HEK293 (cell line): ENCODE measurements around the gene USP22.

ENCODE experiments used
- CTCF ChIA-PET: fragments of 350-600 bp; formaldehyde crosslinking; extraction: SDS; loops from one replicate; lab custom pipeline; 2021; ENCODE audit warnings: antibody characterized with exemption; lab: Yijun Ruan, JAX
- POLR2A ChIA-PET: fragments of 300-600 bp; formaldehyde crosslinking; extraction: SDS; loops from one replicate; lab custom pipeline; 2020; ENCODE audit warnings: antibody characterized with exemption, inconsistent platforms; lab: Yijun Ruan, JAX
- H3K27ac ChIP-seq: fragments of 200-500 bp; sonication (Bioruptor generic); 2 replicates; pipeline ENCODE4 v1.5.1; 2014; ENCODE audit warnings: low read depth, low read length, control low read depth, inconsistent platforms; ENCODE audit errors: extremely low read depth
- H3K36me3 ChIP-seq, 2 experiments: fragments of 200-500 bp in 1 of 2; sonication (Bioruptor generic) in 1 of 2; 1 replicate in 1 of 2; 2 replicates in 1 of 2; pipeline ENCODE4 v1.5.1; 2014 to 2017; ENCODE audit warnings: inconsistent platforms in 2 of 2, low read length in 2 of 2; ENCODE audit not compliant: control insufficient read depth in 2 of 2, insufficient read depth in 1 of 2
- H3K4me1 ChIP-seq: fragments of 200-500 bp; sonication (Bioruptor generic); 2 replicates; pipeline ENCODE4 v1.5.1; 2014; ENCODE audit warnings: mild to moderate bottlenecking, low read length, inconsistent platforms; ENCODE audit not compliant: control insufficient read depth, insufficient read depth
- H3K4me3 ChIP-seq: 2 replicates; pipeline ENCODE4 v1.5.1; 2011; ENCODE audit warnings: low read depth, mild to moderate bottlenecking, control low read depth, low read length, moderate library complexity
- H3K9me3 ChIP-seq: fragments of 200-500 bp; sonication (Bioruptor generic); 2 replicates; pipeline ENCODE4 v1.5.1; 2014; ENCODE audit warnings: low read depth, low read length, inconsistent platforms; ENCODE audit not compliant: control insufficient read depth, insufficient read depth
- BCL6B ChIP-seq: fragments of 450-650 bp; formaldehyde crosslinking; IDR thresholded peaks from 2 replicates; pipeline ENCODE4 v1.5.1; 2017; ENCODE audit warnings: missing biosample characterization, missing genetic modification characterization
- CTCF ChIP-seq: fragments of 450-650 bp; formaldehyde crosslinking; IDR thresholded peaks from 2 replicates; pipeline ENCODE4 v1.5.1; 2016; ENCODE audit warnings: missing biosample characterization, missing genetic modification characterization
- HOXC10 ChIP-seq: sonication (generic); formaldehyde crosslinking; IDR thresholded peaks from 2 replicates; pipeline ENCODE4 v1.8.1; 2023; ENCODE audit warnings: mild to moderate bottlenecking, missing genetic modification reagents
- KLF1 ChIP-seq: fragments of 450-650 bp; formaldehyde crosslinking; IDR thresholded peaks from 2 replicates; pipeline ENCODE4 v1.5.1; 2016; ENCODE audit warnings: missing biosample characterization, missing genetic modification characterization
- OVOL3 ChIP-seq: fragments of 450-650 bp; formaldehyde crosslinking; IDR thresholded peaks from 2 replicates; pipeline ENCODE4 v1.5.1; 2016; ENCODE audit warnings: missing biosample characterization, missing genetic modification characterization
- TCF7L2 ChIP-seq: IDR thresholded peaks from 2 replicates; pipeline ENCODE4 v1.6.1; 2011; ENCODE audit warnings: low read depth, mild to moderate bottlenecking, inconsistent platforms, low read length, moderate library complexity, borderline replicate concordance
- ZBTB10 ChIP-seq: fragments of 450-650 bp; formaldehyde crosslinking; IDR thresholded peaks from 2 replicates; pipeline ENCODE4 v1.5.1; 2016; ENCODE audit warnings: missing biosample characterization, missing genetic modification characterization
- ZEB2 ChIP-seq: fragments of 450-650 bp; formaldehyde crosslinking; IDR thresholded peaks from 2 replicates; pipeline ENCODE4 v1.5.1; 2016; ENCODE audit warnings: missing biosample characterization, missing genetic modification characterization
- ZFP41 ChIP-seq: fragments of 450-650 bp; formaldehyde crosslinking; IDR thresholded peaks from 2 replicates; pipeline ENCODE4 v1.5.1; 2016; ENCODE audit warnings: missing biosample characterization, missing genetic modification characterization, borderline replicate concordance
- ZNF132 ChIP-seq: fragments of 450-650 bp; formaldehyde crosslinking; IDR thresholded peaks from 2 replicates; pipeline ENCODE4 v1.5.1; 2017; ENCODE audit warnings: missing biosample characterization, missing genetic modification characterization, borderline replicate concordance
- ZNF157 ChIP-seq: fragments of 450-650 bp; formaldehyde crosslinking; IDR thresholded peaks from 2 replicates; pipeline ENCODE4 v1.5.1; 2016; ENCODE audit warnings: missing biosample characterization, missing genetic modification characterization
- ZNF174 ChIP-seq: fragments of 450-650 bp; formaldehyde crosslinking; IDR thresholded peaks from 2 replicates; pipeline ENCODE4 v1.5.0; 2017; ENCODE audit warnings: missing biosample characterization, mild to moderate bottlenecking, missing genetic modification characterization
- ZNF223 ChIP-seq: fragments of 450-650 bp; formaldehyde crosslinking; IDR thresholded peaks from 2 replicates; pipeline ENCODE4 v1.5.1; 2016; ENCODE audit warnings: missing biosample characterization, missing genetic modification characterization
- ZNF335 ChIP-seq: fragments of 450-650 bp; formaldehyde crosslinking; conservative IDR thresholded peaks from 2 replicates; pipeline ENCODE4 v1.5.1; 2016; ENCODE audit warnings: missing biosample characterization, missing genetic modification characterization
- ZNF501 ChIP-seq: fragments of 450-650 bp; formaldehyde crosslinking; IDR thresholded peaks from 2 replicates; pipeline ENCODE4 v1.5.1; 2016; ENCODE audit warnings: missing biosample characterization, missing genetic modification characterization
- ZNF521 ChIP-seq: fragments of 450-650 bp; formaldehyde crosslinking; IDR thresholded peaks from 2 replicates; pipeline ENCODE4 v1.5.1; 2017; ENCODE audit warnings: missing biosample characterization, mild to moderate bottlenecking, missing genetic modification characterization
- ZNF701 ChIP-seq: fragments of 450-650 bp; formaldehyde crosslinking; IDR thresholded peaks from 2 replicates; pipeline ENCODE4 v1.5.1; 2016; ENCODE audit warnings: missing biosample characterization, missing genetic modification characterization
- ZNF830 ChIP-seq: fragments of 450-650 bp; IDR thresholded peaks from 2 replicates; pipeline ENCODE4 v1.5.0; 2018; ENCODE audit warnings: missing biosample characterization, missing genetic modification characterization, low read depth, mild to moderate bottlenecking, moderate library complexity
- TF ChIP-seq, protein P1 (sequence below): fragments of 450-650 bp; formaldehyde crosslinking; IDR thresholded peaks from 2 replicates; pipeline ENCODE4 v1.5.1; 2016; ENCODE audit warnings: missing biosample characterization, missing genetic modification characterization
- TF ChIP-seq, protein P2 (sequence below): fragments of 450-650 bp; formaldehyde crosslinking; IDR thresholded peaks from 2 replicates; pipeline ENCODE4 v1.5.1; 2017; ENCODE audit warnings: missing biosample characterization, missing genetic modification characterization

The USP22 gene

GRCh38 chr17:21061158-21061835 lies 18.5 kb upstream of the USP22 start:
- H3K36me3 ChIP-seq: no peaks in the 10 kb centered on the region
- no peaks in the 10 kb centered on the region for H3K9me3 ChIP-seq
- ChIA-PET CTCF (no interaction called here), POLR2A (interaction anchor here (0.6 kb wide), 1 partner anchor 18 kb away, joined by 4 read pairs; the partner anchor contains the start of gene USP22)
- H3K27ac ChIP-seq: no peak overlapping the region
- TF ChIP-seq ZNF521 (tag by site-specific recombination) (no peak), BCL6B (tag by site-specific recombination) (no peak), ZNF174 (tag by site-specific recombination) (no peak), ZEB2 (no peak), OVOL3 (tag by site-specific recombination) (no peak), ZBTB10 (no peak), ZFP41 (no peak), ZNF223 (no peak), ZNF132 (tag by site-specific recombination) (no peak), HOXC10 (CRISPR knock-in tag) (no peak), ZNF701 (tag by site-specific recombination) (no peak), KLF1 (tag by site-specific recombination) (no peak), CTCF (tag by site-specific recombination) (no peak), TCF7L2 (no peak), ZNF830 (no peak), ZNF157 (tag by site-specific recombination) (no peak), ZNF501 (tag by site-specific recombination) (no peak), ZNF335 (tag by site-specific recombination) (no peak)
- TF ChIP-seq, protein P1, sequence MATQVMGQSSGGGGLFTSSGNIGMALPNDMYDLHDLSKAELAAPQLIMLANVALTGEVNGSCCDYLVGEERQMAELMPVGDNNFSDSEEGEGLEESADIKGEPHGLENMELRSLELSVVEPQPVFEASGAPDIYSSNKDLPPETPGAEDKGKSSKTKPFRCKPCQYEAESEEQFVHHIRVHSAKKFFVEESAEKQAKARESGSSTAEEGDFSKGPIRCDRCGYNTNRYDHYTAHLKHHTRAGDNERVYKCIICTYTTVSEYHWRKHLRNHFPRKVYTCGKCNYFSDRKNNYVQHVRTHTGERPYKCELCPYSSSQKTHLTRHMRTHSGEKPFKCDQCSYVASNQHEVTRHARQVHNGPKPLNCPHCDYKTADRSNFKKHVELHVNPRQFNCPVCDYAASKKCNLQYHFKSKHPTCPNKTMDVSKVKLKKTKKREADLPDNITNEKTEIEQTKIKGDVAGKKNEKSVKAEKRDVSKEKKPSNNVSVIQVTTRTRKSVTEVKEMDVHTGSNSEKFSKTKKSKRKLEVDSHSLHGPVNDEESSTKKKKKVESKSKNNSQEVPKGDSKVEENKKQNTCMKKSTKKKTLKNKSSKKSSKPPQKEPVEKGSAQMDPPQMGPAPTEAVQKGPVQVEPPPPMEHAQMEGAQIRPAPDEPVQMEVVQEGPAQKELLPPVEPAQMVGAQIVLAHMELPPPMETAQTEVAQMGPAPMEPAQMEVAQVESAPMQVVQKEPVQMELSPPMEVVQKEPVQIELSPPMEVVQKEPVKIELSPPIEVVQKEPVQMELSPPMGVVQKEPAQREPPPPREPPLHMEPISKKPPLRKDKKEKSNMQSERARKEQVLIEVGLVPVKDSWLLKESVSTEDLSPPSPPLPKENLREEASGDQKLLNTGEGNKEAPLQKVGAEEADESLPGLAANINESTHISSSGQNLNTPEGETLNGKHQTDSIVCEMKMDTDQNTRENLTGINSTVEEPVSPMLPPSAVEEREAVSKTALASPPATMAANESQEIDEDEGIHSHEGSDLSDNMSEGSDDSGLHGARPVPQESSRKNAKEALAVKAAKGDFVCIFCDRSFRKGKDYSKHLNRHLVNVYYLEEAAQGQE: no peak
- TF ChIP-seq, protein P2, sequence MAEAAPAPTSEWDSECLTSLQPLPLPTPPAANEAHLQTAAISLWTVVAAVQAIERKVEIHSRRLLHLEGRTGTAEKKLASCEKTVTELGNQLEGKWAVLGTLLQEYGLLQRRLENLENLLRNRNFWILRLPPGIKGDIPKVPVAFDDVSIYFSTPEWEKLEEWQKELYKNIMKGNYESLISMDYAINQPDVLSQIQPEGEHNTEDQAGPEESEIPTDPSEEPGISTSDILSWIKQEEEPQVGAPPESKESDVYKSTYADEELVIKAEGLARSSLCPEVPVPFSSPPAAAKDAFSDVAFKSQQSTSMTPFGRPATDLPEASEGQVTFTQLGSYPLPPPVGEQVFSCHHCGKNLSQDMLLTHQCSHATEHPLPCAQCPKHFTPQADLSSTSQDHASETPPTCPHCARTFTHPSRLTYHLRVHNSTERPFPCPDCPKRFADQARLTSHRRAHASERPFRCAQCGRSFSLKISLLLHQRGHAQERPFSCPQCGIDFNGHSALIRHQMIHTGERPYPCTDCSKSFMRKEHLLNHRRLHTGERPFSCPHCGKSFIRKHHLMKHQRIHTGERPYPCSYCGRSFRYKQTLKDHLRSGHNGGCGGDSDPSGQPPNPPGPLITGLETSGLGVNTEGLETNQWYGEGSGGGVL: no peak
- no peak overlapping the region for H3K4me3 ChIP-seq
- peaks cover 2% of the 10 kb centered on the region; the same call in 1 of the 2 replicates for H3K4me1 ChIP-seq
